Right cardiac atrium (tissue), 5 donors: ENCODE results near the gene SPATA3. TPM values are rescaled to one million over a fixed set of nuclear protein-coding genes. Genes with fewer than 3 reads are reported as not detected.
"Not testable (repeated sequence)": the region's sequence is repeated elsewhere in the genome, so short reads cannot be mapped to it uniquely, and the experiment has no call there.

ENCODE experiments used
- ATAC-seq, 2 donors: fragments of 200-7000 bp; cut with Tn5 transposase; one replicate each; pipeline versions ENCODE4 v1.8.0 to v1.9.1; 2020; ENCODE audit warnings: moderate library complexity in 2 of 2, mild to moderate bottlenecking in 1 of 2
- DNase-seq, 3 donors: peaks; one replicate each; pipeline ENCODE4 v3.0.0-alpha.2; 2020
- H3K27ac ChIP-seq: one replicate; pipeline ENCODE4 v1.5.1; 2013; ENCODE audit warnings: mild to moderate bottlenecking, low read length, control low read depth, moderate library complexity
- H3K27me3 ChIP-seq: one replicate; pipeline ENCODE4 v1.6.1; 2013; ENCODE audit not compliant: control insufficient read depth, insufficient read depth
- H3K4me1 ChIP-seq: one replicate; pipeline ENCODE4 v1.6.1; 2013; ENCODE audit warnings: low read length; ENCODE audit not compliant: control insufficient read depth, insufficient read depth
- H3K4me3 ChIP-seq: one replicate; pipeline ENCODE4 v1.5.1; 2013; ENCODE audit warnings: low read length, control low read depth
- H3K9me3 ChIP-seq: one replicate; pipeline ENCODE4 v1.6.1; 2013; ENCODE audit warnings: low read length; ENCODE audit not compliant: control insufficient read depth
- WGBS: extraction: QIAGEN DNeasy Blood & Tissue Kit; methylation state at CpG from one replicate; pipeline ENCODE4 v1.1.7; 2013; 5-methylcytosine and 5-hydroxymethylcytosine counted together
- intact Hi-C, 4 donors: fragments of 100-400 bp; cut with DNase I; formaldehyde crosslinking; loops; one replicate each; pipeline versions ENCODE4 v1.11.0 to v1.14.0; 2022 to 2023
- polyA plus RNA-seq: library from polyadenylated mRNA; stranded (reverse); fragments of 200-250 nt; gene quantifications from one replicate; pipeline ENCODE4 v1.2.3, GENCODE V29; 2013
- total RNA-seq, 4 donors: library from RNA; stranded (reverse); fragmentation: NEBNext Ultra II Directional; extraction: Animal tissue kit (Norgen Biotek cat#: 25700); gene quantifications; one replicate each; pipeline ENCODE4 v1.2.1, GENCODE V29; 2021
- donor health status: healthy with polysubstance abuse.
- donor health status: DM: no; HTN: yes; CAD: no.
- donor health status: DM: no; HTN: no; CAD: no.
- donor health status: DM: no; HTN: yes; CAD: no; lungs with severe emphysema.
- donor health status: DM: yes; HTN: yes; CAD: no.

The SPATA3 gene
- total and polyA plus RNA-seq, 5 donors = not detected

DNA sequence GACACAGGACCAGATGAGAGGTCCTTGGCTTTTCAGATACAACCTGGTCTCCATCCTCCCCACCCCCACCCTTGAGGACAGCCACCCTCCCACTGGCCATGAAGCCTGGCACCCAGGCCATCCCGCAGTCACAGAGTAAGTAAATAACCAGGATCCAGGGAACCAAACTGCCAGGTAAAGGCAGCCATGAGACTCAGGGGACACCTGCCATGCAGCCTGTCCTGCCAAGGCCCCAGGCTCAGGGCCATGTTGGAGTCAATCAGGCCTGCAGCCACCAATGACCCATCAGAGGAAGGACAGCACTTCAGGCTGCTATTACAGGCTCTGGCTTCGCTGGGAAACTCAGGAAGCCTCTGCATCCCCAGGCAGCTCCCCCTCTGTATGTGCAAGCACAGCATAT, 15.6 kb downstream of the SPATA3 start:
- intact Hi-C loops = no loop called here
- no peak overlapping the region for H3K4me3 ChIP-seq
- H3K27me3 ChIP-seq = no peaks in the 10 kb centered on the region
- H3K4me1 ChIP-seq = no peaks in the 10 kb centered on the region
- ATAC-seq (no peak), DNase-seq (no peak)
- no peaks in the 10 kb centered on the region for H3K9me3 ChIP-seq
- H3K27ac ChIP-seq = no peak overlapping the region
- 45% methylated on average over 2 of the region's 2 CpGs for WGBS

DNA sequence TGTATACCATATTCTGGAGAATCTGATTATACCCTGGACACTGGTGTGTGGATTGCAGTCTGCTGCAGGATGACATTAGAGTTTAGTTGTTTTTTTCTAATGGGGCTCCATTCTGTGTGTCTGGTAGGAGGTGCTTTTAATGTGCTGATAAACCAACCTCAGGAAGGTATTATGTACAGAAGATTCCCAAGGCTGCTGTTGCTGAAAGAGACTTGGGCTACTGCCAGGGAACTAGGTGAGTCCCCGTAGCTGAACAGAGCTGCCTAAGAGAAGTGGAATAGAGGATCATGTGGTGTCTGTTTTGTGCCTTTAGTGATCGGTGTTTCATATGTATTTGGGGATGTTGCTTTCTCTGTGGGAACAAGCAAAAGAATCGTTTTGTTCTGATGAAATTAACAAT, 16.5 kb downstream of the SPATA3 start:
- 73% methylated on average over 3 of the region's 3 CpGs for WGBS
- intact Hi-C loops = no loop called here
- ATAC-seq = no peak
- no peaks in the 10 kb centered on the region for H3K27me3 ChIP-seq
- H3K27ac ChIP-seq = no peak overlapping the region
- DNase-seq = no peak
- no peaks in the 10 kb centered on the region for H3K9me3 ChIP-seq
- H3K4me3 ChIP-seq = no peak overlapping the region
- no peaks in the 10 kb centered on the region for H3K4me1 ChIP-seq

DNA sequence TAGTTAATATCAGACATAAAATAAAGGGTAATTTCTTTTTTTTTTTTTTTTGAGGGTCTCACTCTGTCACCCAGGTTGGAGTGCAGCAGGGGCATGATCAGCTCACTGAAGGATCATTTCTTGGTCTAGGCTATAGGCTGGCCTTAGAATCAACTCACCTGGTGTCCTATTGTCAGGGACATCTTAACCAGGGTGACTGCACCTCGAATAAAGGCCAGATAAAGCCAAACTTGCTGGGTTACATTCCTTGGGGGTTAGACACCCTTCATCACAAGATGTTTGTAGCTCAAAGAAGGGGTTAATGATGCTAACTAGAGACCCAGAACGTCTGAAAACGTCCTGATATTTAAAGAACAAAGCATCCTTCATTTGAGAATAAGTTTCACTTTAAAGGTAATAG, 17.9 kb downstream of the SPATA3 start:
- H3K4me3 ChIP-seq = no peak overlapping the region
- no peak for DNase-seq
- ATAC-seq = no peak
- no peak overlapping the region for H3K27ac ChIP-seq
- H3K4me1 ChIP-seq = no peaks in the 10 kb centered on the region
- intact Hi-C loops = no loop called here
- H3K9me3 ChIP-seq = no peaks in the 10 kb centered on the region
- no peaks in the 10 kb centered on the region for H3K27me3 ChIP-seq
- WGBS = 18% methylated on average over 3 of the region's 3 CpGs

GRCh38 chr2:231015478-231015877, 19.6 kb downstream of the SPATA3 start:
- H3K4me1 ChIP-seq = no peaks in the 10 kb centered on the region
- intact Hi-C loops = no loop called here
- ATAC-seq (no peak), DNase-seq (no peak)
- WGBS = 57% methylated on average over 7 of the region's 7 CpGs
- no peak overlapping the region for H3K27ac ChIP-seq
- H3K27me3 ChIP-seq = no peaks in the 10 kb centered on the region
- H3K9me3 ChIP-seq = no peaks in the 10 kb centered on the region
- H3K4me3 ChIP-seq = no peak overlapping the region

- intact Hi-C loops = no loop called here
- Histone ChIP-seq H3K4me3 (no peak overlapping the region), H3K27me3 (no peaks in the 10 kb centered on the region), H3K9me3 (no peaks in the 10 kb centered on the region), H3K4me1 (no peaks in the 10 kb centered on the region), H3K27ac (no peak overlapping the region)
- no peak for ATAC-seq
- 82% methylated on average over 3 of the region's 3 CpGs for WGBS
- no peak for DNase-seq
These were observed 20.0 kb downstream of the SPATA3 start for GRCh38 chr2:231015926-231016325.

- Histone ChIP-seq H3K27me3 (no peaks in the 10 kb centered on the region), H3K4me1 (no peaks in the 10 kb centered on the region), H3K9me3 (no peaks in the 10 kb centered on the region), H3K4me3 (no peak overlapping the region), H3K27ac (no peak overlapping the region)
- intact Hi-C loops = no loop called here
- no peak for ATAC-seq
- DNase-seq = no peak
- 63% methylated on average over 6 of the region's 6 CpGs for WGBS
These were observed 20.8 kb downstream of the SPATA3 start for GRCh38 chr2:231016566-231017230.

GRCh38 chr2:231017231-231017598, 21.3 kb downstream of the SPATA3 start:
- H3K4me1 ChIP-seq = no peaks in the 10 kb centered on the region
- no peak overlapping the region for H3K4me3 ChIP-seq
- H3K27me3 ChIP-seq = no peaks in the 10 kb centered on the region
- DNase-seq (no peak), ATAC-seq (no peak)
- H3K27ac ChIP-seq = no peak overlapping the region
- no peaks in the 10 kb centered on the region for H3K9me3 ChIP-seq
- intact Hi-C loops = no loop called here
- 48% methylated on average over 4 of the region's 4 CpGs for WGBS

DNA sequence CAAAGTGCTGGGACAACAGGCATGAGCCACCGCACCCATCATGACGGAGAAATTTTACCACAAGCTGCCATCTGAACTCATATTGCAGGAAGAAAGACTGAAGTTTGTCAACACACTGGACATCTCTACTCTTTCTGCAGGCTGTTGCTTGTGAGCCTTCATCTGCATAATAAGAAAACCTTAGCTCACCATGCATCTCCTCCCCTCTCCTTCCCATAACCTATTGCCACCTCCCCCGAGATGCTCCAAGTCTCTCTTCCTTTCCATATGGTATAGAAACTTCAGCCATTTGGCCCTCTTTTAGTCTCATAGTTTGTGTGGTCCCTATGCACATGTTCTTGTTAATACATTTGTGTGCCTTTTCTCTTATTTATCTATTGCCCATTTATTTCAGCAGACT, 22.3 kb downstream of the SPATA3 start:
- no peaks in the 10 kb centered on the region for H3K9me3 ChIP-seq
- intact Hi-C loops = no loop called here
- 93% methylated on average over 3 of the region's 3 CpGs for WGBS
- no peaks in the 10 kb centered on the region for H3K27me3 ChIP-seq
- no peaks in the 10 kb centered on the region for H3K4me1 ChIP-seq
- H3K27ac ChIP-seq = no peak overlapping the region
- DNase-seq = no peak
- ATAC-seq = no peak
- no peak overlapping the region for H3K4me3 ChIP-seq

DNA sequence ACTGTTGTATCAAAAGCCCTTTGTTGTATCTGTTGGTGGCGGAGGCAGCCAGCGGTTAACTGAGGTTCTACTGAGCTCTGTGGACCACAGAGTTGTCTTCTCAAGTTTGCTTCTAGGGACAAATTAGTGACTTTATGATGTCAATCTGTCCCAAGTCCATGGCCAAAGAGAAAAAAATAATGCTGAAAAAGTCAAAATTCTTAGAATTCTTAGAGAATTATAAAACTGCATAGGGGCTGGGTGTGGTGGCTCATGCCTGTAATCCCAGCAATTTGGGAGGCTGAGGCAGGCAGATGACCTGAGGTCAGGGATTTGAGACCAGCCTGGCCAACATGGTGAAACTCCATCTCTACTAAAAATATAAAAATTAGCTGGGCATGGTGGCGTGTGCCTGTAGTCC, 29.1 kb downstream of the SPATA3 start:
- H3K27me3 ChIP-seq, H3K4me3 ChIP-seq, intact Hi-C loops, ATAC-seq, H3K4me1 ChIP-seq, H3K27ac ChIP-seq, H3K9me3 ChIP-seq, DNase-seq: not testable (repeated sequence)
- WGBS = 90% methylated on average over 3 of the region's 3 CpGs

DNA sequence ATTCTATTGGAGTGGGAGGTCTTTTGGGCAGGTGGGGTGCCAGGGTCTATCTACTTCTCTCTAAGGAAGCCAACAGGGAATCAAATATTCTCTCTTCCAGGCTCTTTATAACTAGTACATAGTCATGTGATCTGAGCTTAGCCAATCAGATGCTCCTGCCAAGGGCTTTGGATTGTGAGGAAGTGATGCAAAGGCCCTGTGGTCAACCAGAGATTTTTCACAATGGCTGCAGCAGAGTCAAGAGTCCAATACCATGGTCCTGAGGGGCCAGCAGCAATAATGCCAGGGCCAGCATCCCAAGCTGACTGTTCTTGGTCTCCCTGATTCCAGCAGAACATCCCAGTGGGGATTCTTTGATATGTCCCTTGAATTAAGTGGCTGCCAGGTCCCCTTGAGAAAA, 33.0 kb downstream of the SPATA3 start:
- Histone ChIP-seq H3K4me1 (no peaks in the 10 kb centered on the region), H3K27me3 (no peaks in the 10 kb centered on the region), H3K4me3 (no peak overlapping the region), H3K9me3 (no peaks in the 10 kb centered on the region), H3K27ac (no peak overlapping the region)
- intact Hi-C loops = no loop called here
- ATAC-seq (no peak), DNase-seq (no peak)

- ATAC-seq = no peak
- intact Hi-C loops = no loop called here
- 82% methylated on average over 9 of the region's 9 CpGs for WGBS
- Histone ChIP-seq H3K4me3 (no peak overlapping the region), H3K4me1 (no peaks in the 10 kb centered on the region), H3K27me3 (no peaks in the 10 kb centered on the region), H3K9me3 (no peaks in the 10 kb centered on the region), H3K27ac (no peak overlapping the region)
- DNase-seq = no peak
These were observed 33.6 kb downstream of the SPATA3 start for GRCh38 chr2:231029563-231029962.

DNA sequence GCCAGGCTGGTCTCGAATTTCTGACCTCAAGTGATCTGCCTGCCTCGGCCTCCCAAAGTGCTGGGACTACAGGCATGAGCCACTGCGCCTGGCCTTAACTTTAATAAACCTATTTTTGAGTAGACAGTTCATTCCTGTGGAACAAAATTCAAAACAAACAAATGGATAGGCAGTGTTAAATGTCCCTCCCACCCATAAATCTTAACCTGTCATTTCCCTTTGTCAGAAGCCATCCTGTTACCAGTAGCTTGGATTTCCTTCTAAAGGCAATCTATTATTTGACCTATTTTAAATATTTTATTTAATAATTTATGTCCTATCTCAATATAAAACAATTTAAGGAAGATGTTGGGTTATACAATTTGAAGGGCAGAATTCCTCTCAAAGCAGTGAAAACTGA, 34.8 kb downstream of the SPATA3 start:
- intact Hi-C loops = no loop called here
- no peak overlapping the region for H3K27ac ChIP-seq
- H3K4me3 ChIP-seq = no peak overlapping the region
- DNase-seq (no peak), ATAC-seq (no peak)
- H3K27me3 ChIP-seq = no peaks in the 10 kb centered on the region
- no peaks in the 10 kb centered on the region for H3K4me1 ChIP-seq
- H3K9me3 ChIP-seq = no peaks in the 10 kb centered on the region
- 83% methylated on average over 3 of the region's 3 CpGs for WGBS
